Stimulated activated CD4-positive, alpha-beta T cell treated with anti-CD3 and anti-CD28 coated beads, Interleukin-15, amount 100 ng/mL, for 24 hours (primary cell): ENCODE data around the gene SLC39A1.
"Not testable (repeated sequence)": the region's sequence is repeated elsewhere in the genome, so short reads cannot be mapped to it uniquely, and the experiment has no call there.

ENCODE experiments used
- DNase-seq: peaks from one replicate; pipeline ENCODE4 v3.0.0-alpha.2; 2020

The SLC39A1 gene, protein sequence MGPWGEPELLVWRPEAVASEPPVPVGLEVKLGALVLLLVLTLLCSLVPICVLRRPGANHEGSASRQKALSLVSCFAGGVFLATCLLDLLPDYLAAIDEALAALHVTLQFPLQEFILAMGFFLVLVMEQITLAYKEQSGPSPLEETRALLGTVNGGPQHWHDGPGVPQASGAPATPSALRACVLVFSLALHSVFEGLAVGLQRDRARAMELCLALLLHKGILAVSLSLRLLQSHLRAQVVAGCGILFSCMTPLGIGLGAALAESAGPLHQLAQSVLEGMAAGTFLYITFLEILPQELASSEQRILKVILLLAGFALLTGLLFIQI

DNA sequence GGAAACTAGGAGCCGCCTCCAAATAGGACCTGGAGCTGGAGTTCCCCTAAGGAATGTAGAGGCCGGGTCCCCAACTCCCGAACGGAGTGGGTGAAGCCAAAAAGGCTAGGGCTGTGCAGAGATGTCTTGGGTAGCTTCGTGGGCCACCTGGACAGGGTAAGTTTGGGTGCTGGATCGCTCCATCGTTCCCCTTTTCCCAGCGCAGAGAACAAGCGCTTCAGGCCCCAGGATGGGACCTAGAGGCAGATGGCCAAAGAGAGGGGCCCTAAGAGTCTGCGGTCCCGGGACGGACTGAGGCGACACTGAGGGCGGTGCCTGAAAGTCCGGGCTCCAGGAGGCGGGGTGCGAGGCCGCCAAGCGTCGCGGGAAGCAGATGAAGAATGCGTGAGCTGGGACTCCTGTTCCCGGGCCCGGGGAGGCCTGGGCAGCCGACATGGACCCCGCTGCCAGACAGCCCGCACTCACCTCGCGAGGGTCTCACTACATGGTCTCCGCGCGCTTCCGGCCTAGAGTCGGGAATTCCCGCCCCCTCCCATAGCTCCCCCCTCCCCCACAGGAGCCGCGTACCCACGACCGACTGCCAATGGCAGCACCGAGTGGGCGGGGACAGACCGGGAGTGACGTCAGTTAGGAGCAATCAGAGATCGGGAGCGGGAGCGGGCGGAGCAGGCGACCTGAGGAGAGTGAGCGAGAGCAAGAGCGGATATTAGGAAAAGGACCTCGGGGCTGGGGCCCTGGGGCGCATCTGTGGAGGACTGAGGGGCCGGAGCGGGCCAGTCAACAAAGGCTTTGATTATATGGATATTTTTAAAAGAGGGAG, at the start of gene SLC39A1:
Gene SLC39A1, minus strand, starts transcription at position 508 of the 820 bp plus-strand sequence. CDS start 822 bp downstream, outside the sequence.
- DNase-seq = peak; percentile 98

DNA sequence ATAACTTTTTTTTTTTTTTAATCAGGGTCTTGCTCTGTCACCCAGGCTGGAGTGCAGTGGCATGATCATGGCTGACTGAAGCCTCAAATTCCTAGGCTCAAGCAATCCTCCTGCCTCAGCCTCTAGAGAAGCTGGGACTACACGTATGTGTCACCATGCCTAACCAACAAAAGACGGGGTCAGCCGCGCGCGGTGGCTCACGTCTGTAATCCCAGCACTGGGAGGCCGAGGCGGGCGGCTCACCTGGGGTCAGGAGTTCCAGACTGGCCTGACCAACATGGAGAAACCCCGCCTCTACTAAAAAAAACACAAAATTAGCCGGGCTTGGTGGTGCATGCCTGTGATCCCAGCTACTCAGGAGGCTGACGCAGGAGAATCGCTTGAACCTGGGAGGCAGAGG, 49.2 kb upstream of the SLC39A1 start:
- not testable (repeated sequence) for DNase-seq

DNA sequence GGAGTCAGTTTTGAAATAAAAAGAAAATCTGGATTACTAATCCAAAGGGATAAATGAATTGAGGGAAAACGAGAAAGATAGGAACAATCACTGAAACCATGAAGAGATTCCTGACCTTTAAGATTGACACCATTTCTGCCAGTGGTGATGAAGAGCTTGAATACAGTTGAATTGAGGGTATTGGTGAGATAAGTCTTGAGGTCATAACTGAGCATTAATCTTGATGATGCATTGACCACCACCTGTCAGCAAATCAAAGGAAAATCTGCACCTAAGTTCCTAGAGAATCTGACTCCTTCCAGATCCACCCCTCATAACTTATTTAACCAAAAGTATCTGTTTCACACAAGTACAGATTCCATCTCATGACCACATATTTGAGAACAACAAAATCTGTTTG, 48.8 kb upstream of the SLC39A1 start:
- DNase-seq = no peak

DNA sequence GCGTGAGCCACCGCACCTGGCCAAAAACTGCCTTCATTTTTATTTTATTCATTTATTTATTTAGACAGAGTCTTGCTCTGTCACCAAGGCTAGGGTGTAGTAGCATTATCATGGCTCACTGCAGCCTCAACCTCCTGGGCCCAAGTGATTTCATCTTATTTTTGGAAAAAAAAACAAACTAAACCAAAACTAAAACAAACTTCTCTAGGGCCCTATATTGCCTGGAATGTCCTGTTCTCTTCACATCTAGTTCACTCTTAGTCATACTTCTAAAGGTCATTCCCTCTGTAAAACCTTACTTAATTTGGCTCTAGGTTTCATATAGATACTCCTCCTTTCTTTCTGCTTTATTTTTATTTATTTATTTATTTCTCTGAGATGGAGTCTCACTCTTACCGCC, 42.8 kb upstream of the SLC39A1 start:
- DNase-seq = no peak

DNA sequence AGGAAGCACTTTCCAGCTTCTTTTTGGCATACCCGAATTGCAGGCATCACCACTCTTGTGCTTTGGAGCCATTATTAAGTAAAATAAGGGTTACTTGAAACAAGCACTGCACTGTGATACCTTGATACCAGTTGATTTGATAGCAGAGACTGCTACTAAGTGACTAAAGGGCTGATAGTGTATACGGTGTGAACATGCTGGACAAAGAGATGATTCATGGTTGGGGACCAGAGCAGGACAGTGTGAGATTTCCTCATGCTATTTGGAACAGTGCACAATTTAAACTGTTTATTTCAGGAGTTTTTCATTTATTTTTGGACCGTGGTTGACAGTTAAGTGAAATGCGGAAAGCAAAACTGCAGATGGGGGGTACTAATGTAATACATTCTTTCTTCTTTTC, 37.1 kb upstream of the SLC39A1 start:
- DNase-seq = no peak

DNA sequence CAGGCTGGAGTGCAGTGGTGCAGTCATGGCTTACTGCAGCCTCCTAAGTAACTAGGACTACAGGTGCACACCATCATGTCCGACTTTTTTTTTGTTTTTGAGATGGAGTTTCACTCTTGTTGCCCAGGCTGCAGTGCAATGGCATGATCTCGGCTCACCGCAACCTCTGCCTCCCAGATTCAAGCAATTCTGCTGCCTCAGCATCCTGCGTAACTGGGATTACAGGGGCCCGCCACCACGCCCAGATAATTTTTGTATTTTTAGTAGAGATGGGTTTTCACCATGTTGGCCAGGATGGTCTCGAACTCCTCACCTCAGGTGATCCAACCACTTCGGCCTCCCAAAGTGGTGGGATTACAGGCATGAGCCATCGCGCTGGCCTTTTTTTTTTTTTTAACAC, 33.5 kb upstream of the SLC39A1 start:
- DNase-seq = not testable (repeated sequence)

DNA sequence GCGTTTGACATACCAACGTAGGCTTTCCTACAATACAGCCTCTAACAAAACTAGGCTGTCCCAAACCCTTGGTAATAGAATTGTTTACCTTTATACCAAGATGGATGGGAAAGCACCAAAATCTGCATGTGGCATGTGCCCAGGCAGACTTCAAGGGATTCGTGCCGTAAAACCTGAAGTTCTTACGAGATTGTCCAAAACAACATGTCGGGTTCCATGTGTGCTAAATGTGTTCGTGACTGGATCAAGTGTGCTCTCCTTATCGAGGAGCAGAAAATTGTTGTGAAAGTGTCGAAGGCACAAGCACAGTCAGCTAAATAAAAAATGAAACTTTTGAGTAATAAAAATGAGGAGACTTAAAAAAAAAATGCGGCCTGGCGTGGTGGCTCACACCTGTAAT, 32.3 kb upstream of the SLC39A1 start:
- peak; percentile 5 for DNase-seq

DNA sequence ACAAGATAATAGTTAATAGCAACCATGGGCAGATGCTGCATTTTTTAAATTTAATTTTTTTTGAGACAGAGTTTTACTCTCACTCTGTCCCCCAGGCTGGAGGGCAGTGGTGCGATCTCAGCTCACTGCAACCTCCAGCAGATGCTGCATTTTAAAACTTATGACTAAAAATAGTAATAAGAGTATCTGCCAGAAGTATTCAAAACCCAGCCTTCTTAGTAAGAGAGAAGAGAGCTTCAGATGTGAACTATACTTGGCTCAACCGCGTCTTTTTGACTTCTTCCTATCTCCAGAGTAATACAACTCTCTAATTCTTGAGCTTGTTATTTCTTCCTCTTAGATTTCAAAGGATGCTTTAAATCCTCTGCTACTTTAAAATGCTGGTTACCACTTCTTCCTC, 31.9 kb upstream of the SLC39A1 start:
- no peak for DNase-seq

DNA sequence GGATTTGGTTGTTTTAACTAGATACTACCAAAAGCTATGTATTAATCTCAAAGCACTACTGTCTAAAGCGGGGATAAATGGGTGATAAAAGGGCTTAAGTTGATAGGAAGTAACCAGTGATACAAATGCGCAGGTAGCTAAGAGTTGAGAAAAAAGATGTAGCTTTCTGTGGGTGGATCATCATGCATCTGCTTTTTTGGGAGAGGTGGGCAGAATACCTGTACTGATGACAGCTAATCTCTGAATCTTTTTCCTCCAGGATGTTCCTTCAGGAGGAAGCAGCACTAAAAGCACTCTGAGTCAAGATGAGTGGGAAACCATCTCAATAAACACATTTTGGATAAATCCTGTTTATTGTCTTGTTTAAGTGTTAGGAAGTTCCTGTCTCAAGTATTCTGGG, 28.5 kb upstream of the SLC39A1 start:
- DNase-seq = no peak

DNA sequence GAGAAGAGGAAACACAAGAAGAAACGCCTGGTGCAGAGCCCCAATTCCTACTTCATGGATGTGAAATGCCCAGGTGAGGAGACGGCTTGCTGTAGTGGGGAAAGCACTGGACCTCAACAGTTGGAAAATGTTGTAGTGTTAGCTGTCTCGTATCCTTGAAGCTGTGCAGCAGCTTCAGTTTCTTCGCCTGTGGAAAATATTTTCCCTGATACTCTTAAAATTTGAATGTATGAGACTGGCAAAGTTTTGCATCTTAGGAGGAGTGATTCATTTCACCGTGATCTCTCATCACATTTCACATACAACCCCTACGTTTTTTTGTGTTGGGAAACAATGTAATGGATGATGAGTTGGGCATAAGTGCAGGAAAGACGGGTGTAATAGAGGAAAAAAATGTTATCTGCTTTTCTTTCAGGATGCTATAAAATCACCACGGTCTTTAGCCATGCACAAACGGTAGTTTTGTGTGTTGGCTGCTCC, 27.9 kb upstream of the SLC39A1 start:
- DNase-seq = no peak

DNA sequence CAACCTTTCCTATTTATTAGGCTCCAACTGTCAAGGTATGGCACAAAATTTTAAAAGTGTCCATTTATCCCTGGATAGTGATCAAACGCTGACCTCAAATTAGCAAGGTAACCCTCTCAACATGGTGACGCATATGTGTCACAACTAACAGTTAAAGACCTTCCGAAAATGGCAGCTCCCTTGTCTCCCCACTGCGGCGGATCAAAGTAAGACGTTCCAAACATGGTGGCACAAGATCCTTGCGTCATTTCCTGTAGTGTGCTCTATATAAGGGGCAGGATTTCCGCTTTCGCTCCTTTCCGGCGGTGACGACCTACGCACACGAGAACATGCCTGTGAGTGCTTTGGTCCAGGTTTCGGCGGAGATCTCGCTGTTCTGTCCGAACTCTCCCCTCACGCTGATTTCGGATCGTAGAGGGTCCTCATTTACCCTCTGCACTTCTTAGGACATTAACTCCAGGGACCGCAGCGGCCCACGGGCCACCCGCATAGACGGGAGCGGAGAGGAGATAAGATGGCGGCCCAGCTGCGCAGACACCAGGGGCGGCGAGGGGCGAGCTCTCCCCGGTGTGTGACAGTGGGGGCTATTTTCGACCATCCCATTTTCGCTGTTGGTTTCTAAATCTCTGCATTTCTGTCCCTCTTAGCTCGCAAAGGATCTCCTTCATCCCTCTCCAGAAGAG, 27.3 kb upstream of the SLC39A1 start, which contains the start of gene RPS27:
Gene RPS27, plus strand, starts transcription at position 295 of the 683 bp plus-strand sequence. Its CDS starts 35 bp downstream, at position 330.
- peak; percentile 88 for DNase-seq

DNA sequence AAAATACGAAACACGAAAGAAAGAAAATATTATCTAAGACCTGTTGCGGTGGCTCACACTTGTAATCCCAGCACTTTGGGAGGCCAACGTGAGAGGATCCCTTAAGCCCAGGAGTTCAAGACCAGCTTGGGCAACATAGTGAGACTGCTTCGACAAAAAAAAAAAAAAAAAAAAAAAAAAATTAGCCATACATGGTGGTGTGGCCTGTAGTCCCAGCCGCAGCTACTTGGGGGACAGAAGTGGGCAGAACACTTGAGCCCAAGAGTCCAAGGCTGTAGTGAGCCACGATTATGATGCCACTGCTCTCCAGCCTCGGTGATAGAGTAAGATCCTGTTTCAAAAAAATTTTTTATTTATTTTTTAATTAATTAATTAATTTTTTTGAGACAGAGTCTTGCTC, 24.3 kb upstream of the SLC39A1 start:
- no peak for DNase-seq

DNA sequence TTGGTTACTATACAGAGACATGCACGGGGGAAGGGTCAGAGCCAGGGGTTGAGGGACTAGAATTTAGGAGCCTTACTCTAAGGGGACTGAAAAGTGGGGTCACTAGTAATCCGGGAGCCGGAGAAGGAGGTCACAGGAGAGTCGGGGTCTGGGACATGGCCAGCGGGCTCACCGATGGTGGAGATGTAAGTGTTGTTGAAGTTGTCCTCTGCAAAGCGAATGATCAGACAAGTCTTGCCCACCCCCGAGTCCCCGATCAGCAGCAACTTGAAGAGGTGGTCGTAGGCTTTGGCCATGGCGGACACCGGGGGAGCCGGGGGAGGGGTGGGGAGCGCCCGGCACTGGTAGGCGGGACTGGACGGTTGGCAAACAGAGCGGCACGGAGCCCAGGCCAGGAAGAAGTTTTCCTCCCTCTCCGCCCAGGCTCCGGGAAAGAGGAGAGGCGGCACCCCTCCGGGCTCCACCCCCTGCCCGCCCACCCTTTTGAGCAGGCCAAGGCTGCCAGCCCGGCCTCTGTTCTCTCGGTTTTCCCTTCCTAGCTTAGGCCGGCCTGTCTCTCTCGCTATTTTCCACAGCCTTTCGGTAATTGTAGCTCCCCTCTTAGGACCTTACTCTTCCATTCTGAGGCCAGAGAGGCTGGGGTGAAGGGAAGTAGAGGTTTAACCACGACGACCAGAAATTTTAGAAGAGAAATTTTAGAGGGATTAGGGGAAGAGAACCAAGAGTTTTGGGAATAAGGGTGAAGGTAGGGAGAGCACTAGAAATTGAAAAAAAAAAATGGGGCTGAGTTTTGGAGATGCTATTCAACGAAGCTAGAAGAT, 22.8 kb upstream of the SLC39A1 start, which contains the start of gene RAB13:
Gene RAB13, minus strand, starts transcription at position 399 of the 821 bp plus-strand sequence. Its CDS starts 103 bp downstream, at position 296.
- DNase-seq = no peak

DNA sequence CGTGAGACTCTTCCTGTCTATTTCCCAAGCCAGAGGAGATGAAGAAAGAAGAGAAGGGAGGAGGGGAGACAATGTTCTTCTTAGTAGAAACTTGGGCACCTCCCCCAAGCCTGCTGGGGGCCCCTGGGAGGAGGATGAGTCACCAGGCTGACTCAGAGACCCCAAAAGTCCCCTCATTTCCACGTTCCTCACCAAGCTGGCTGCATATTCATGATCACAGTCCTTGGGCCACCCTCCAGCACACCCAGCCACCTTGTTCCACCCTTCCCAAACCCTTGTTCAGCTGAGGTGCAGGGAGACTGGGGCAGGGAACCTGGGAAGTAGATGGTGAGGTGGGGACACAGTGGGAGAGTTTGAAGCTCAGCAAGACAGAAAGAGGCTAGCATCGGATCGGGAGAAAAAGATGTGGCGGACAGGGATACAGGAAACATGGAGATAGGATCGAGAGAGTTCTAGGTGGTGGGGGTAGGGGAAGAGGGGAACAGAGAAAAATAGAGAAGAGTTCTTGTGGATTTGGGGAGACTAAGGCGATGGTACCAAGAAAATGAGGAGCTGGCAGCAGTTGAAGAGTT, 22.1 kb upstream of the SLC39A1 start:
- peak; percentile 70 for DNase-seq

DNA sequence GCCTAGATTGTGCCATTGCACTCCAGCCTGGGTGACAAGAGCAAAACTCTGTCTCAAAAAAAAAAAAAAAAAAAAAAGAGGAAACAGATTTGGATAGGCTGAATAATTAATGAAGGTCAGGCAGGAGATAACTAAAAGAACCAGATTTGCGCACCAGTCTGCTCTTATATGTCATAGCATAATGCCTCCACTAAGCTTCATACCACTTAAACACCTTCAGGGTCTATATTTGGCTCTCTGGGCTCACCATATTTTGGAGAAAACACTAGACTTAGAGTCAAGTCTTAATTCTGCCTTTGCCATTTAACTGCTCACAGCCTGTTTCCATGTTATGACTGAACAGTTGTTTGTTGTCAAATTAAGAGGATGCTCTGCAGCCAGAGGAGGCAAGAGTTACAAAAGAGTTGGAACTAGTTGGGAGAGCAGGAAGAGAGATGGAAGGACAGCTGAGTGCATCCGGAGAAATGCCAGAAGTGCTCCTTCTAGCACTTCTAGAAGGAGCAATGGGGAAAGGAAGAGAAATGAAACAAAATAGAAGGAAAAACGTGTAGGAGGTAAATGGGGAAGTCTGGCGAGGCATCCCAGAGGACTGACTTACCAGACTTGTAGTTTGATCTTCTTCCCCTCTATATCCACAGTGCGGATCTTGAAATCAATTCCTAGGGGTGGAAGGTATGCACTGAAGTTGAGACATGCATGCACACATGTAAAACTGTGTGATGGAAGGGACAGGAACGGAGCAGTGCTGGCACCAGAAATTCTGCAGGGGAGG, 21.0 kb upstream of the SLC39A1 start:
- no peak for DNase-seq

DNA sequence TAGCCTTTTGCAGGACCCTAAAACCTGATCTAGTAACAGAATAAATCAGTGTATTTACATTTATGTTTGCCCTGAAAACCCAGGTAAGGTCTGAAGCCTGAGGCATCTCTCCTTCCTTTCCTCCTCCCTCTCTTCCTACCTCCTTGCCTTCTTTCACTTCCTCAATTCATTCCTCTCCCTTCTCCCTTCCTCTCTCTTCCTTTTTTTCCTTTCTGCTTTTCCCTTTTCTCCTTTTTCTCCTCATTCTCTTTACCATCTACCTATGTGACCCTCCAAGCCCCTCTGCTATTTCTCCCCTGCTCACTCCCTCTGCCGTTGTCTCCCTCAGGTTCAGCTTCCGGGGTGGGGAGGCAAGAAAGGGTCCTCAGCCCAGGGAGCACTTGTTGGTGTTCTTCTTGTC, 18.4 kb upstream of the SLC39A1 start:
- not testable (repeated sequence) for DNase-seq

DNA sequence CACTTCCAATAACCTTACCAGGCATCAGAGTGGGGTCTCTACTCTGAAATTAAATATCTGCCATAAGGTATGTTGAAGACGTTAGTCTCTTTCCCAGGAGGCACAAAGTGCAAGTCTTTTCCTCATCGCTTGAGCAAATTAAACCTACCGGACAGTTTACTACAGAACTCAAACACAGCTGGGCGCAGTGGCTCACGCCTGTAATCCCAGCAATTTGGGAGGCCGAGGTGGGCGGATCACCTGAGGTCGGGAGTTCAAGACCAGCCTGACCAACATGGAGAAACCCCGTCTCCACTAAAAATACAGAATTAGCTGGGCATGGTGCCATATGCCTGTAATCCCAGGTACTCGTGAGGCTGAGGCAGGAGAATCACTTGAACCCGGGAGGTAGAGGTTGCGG, 15.8 kb upstream of the SLC39A1 start:
- not testable (repeated sequence) for DNase-seq

DNA sequence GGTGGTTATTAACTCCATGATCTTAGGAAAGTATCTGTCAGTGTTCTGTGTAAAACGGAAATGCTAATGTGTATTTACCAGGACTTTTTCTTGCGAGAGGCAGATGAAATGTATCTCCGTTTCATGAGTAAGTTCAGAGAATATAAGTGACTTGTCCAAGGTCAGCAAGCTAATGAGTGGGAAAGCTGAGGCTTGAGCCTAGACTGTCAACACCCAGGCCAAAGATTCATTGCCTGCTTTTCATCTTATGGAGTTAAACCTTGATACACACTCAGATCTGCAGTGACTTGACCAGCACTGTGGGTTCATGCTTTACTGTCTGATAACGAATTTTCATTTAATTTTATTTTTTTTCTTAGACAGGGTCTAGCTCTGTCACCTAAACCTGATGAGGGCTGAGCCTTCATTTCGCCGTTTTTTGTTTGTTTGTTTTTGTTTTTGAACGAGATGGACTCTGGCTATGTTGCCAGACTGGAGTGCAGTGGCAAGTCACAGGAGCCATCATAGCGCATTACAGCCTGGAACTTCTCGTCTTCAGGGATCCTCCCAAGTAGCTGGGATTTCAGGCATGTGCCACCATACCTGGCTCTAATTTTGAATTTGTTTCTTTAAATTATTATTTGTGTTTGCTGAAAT, 15.1 kb upstream of the SLC39A1 start:
- no peak for DNase-seq

DNA sequence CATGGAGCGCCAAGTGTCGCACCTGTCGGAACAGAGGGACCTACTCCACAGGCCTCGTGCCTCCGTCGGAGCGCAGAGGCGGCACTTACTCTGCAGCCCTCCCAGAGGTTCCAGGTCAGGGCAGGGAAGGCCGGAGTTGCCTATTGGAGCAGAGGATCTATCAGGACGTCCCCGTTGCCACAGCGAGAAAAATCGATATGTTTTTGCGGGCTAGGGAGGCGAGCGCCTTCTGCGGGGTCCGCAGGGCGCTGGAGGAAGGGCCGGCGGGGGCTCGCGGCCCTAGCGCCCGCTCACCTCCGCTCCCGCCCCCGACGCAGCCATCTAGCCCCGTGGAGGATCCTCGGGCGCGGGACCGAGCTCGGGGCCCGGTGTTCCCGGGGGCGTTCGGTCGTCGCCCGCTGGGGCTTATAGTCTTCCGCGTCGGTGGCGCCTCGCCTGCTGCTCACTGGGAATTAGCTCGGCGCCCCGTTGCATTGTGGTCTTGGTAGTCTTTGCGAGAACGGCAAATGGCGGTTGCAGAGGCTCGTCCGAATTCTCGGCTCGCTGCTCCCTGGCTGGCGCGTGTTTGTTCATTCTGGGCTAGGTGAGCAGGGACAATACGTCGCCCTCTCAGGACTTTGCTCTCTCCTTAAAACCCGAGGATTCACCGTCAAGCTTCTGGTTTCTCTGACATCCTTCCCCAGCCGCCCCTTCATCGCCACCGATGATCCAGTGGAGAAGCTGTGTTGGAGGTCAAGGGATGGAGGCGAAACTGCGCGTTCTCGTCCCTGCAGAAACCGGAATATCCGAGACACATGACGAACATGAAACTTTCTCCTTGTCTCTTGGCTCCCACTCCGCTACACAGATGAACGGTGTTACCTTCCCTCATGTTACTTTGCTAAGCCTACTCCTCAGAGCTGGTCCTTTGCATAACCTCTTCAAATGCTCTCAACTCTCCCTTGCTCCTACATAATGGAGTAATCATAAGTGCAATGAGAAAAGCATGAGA, 14.2 kb upstream of the SLC39A1 start, which contains the start of gene JTB:
Gene JTB, minus strand, starts transcription at position 425 of the 991 bp plus-strand sequence. Its CDS starts 422 bp downstream, at position 3.
- peak; percentile 93 for DNase-seq
